B cell (primary cell): ENCODE measurements around the gene ANKS1B.

ENCODE experiments used
- CTCF ChIP-seq: fragments of 200-600 bp; IDR thresholded peaks from one replicate; pipeline ENCODE4 v1.8.0; 2022; ENCODE audit warnings: antibody characterized with exemption, mild to moderate bottlenecking
- EZH2 ChIP-seq: IDR thresholded peaks from 2 replicates; pipeline ENCODE4 v1.6.1; 2012; ENCODE audit warnings: borderline replicate concordance, low read depth, mild to moderate bottlenecking, moderate library complexity, low read length; ENCODE audit not compliant: insufficient read depth, poor library complexity, severe bottlenecking

GRCh38 chr12:99097171-99097570 is 887.6 kb downstream of the ANKS1B start:
- TF ChIP-seq CTCF (no peak), EZH2 (no peak)
